BJ (cell line): ENCODE measurements around the gene STARD7. TPM values are rescaled to one million over a fixed set of nuclear protein-coding genes. Genes with fewer than 3 reads are reported as not detected.
"Not testable (repeated sequence)": the region's sequence is repeated elsewhere in the genome, so short reads cannot be mapped to it uniquely, and the experiment has no call there.

ENCODE experiments used
- CTCF ChIA-PET: fragments of 350-600 bp; formaldehyde crosslinking; extraction: SDS; loops from one replicate; lab custom pipeline; 2021; ENCODE audit warnings: antibody characterized with exemption, inconsistent platforms; lab: Yijun Ruan, JAX
- POLR2A ChIA-PET: fragments of 300-600 bp; sonication (Branson Sonifier 250); formaldehyde crosslinking; extraction: SDS; loops from one replicate; lab custom pipeline; 2021; ENCODE audit warnings: antibody characterized with exemption; lab: Charles Lee
- DNase-seq: peaks from one replicate; pipeline ENCODE4 v3.0.0-alpha.2; 2011; ENCODE audit warnings: low read depth
- H3K27me3 ChIP-seq: 2 replicates; pipeline ENCODE4 v1.6.0; 2011; ENCODE audit warnings: low read length; ENCODE audit not compliant: control insufficient read depth, insufficient read depth
- H3K36me3 ChIP-seq: 2 replicates; pipeline ENCODE4 v1.5.1; 2011; ENCODE audit warnings: low read length; ENCODE audit not compliant: control insufficient read depth, insufficient read depth
- H3K4me3 ChIP-seq: 2 replicates; pipeline ENCODE4 v1.5.1; 2011; ENCODE audit warnings: low read depth, mild to moderate bottlenecking, control low read depth, low read length
- CTCF ChIP-seq: IDR thresholded peaks from 2 replicates; pipeline ENCODE4 v1.5.1; 2011; ENCODE audit warnings: low read depth, mild to moderate bottlenecking, control low read depth, inconsistent platforms, low read length, moderate library complexity; ENCODE audit not compliant: insufficient read depth
- polyA minus RNA-seq: library from RNA; depleted of rRNA, polyadenylated mRNA; stranded (reverse); fragments of >200 nt; gene quantifications from 2 replicates; pipeline ENCODE4 v1.2.3, GENCODE V29; 2011; rRNA and poly(A)+ RNA removed
- polyA plus RNA-seq: library from polyadenylated mRNA; depleted of rRNA; stranded (reverse); fragments of >200 nt; gene quantifications from 2 replicates; pipeline ENCODE4 v1.2.3, GENCODE V29; 2011; rRNA removed

Gene STARD7
- polyA plus RNA-seq (56.1 and 101 TPM in 2 replicates), polyA minus RNA-seq (45.3 and 46.4 TPM in 2 replicates)

- CTCF ChIA-PET = interaction anchor here (0.7 to 3.0 kb wide), 9 partner anchors 34 to 91 kb away, joined by 3 to 10 read pairs (median 4); partner anchors contain the start of genes ASTL and DUSP2
- Histone ChIP-seq H3K36me3 (no peaks in the 10 kb centered on the region), H3K4me3 (peak within 1 kb of the TSS; percentile 96), H3K27me3 (no peaks in the 10 kb centered on the region)
- POLR2A ChIA-PET = interaction anchor here (0.6 to 0.8 kb wide), 2 partner anchors 13 to 297 kb away, joined by 3 to 6 read pairs; no protein-coding TSS in a partner anchor
- 0 out of 2 replicates have a peak, but pooled peaks have one; percentile 14 for TF ChIP-seq CTCF
- peak; percentile 76 for DNase-seq
These were observed at the start of gene STARD7 for GRCh38 chr2:96208143-96209010. Gene STARD7, minus strand, starts transcription at chr2:96208827. Its CDS starts 393 bp downstream, at chr2:96208434.

GRCh38 chr2:96257744-96258143, 49.1 kb upstream of the STARD7 start:
- POLR2A ChIA-PET, H3K4me3 ChIP-seq, DNase-seq, H3K27me3 ChIP-seq: not testable (repeated sequence)
- peaks cover 29% of the 10 kb centered on the region for H3K36me3 ChIP-seq
- CTCF ChIA-PET = interaction anchor here (2.1 kb wide), 1 partner anchor 119 kb away, joined by 6 read pairs; no protein-coding TSS in a partner anchor

GRCh38 chr2:96256611-96257113, 48.0 kb upstream of the STARD7 start:
- Histone ChIP-seq H3K4me3 (no peak overlapping the region), H3K36me3 (peaks cover 27% of the 10 kb centered on the region), H3K27me3 (no peaks in the 10 kb centered on the region)
- TF ChIP-seq CTCF = no peak
- CTCF ChIA-PET = interaction anchor here (2.1 kb wide), 1 partner anchor 118 kb away, joined by 6 read pairs; no protein-coding TSS in a partner anchor
- POLR2A ChIA-PET = no interaction called here
- DNase-seq = no peak

GRCh38 chr2:96254571-96254970, 45.9 kb upstream of the STARD7 start:
- CTCF ChIA-PET = interaction anchor here (0.5 to 1.4 kb wide), 5 partner anchors 29 to 262 kb away, joined by 3 to 4 read pairs (median 3); partner anchors contain the start of gene STARD7
- TF ChIP-seq CTCF = no peak
- POLR2A ChIA-PET = no interaction called here

GRCh38 chr2:96253006-96253405, 44.4 kb upstream of the STARD7 start:
- peaks cover 23% of the 10 kb centered on the region for H3K36me3 ChIP-seq
- no peak for DNase-seq
- TF ChIP-seq CTCF = no peak
- no peak overlapping the region for H3K4me3 ChIP-seq
- CTCF ChIA-PET = interaction anchor here (1.0 to 3.3 kb wide), 2 partner anchors 7 to 13 kb away, joined by 3 to 18 read pairs; no protein-coding TSS in a partner anchor
- H3K27me3 ChIP-seq = no peaks in the 10 kb centered on the region
- POLR2A ChIA-PET = no interaction called here

More at GRCh38 chr2:96254571-96254970, 45.9 kb upstream of the STARD7 start:
- Histone ChIP-seq H3K27me3 (no peaks in the 10 kb centered on the region), H3K4me3 (no peak overlapping the region), H3K36me3 (peaks cover 27% of the 10 kb centered on the region)
- DNase-seq = no peak
